T1000 (cell line): ENCODE results near the gene GRAP2.
"Not testable (repeated sequence)": the region's sequence is repeated elsewhere in the genome, so short reads cannot be mapped to it uniquely, and the experiment has no call there.

Experiments
- DNase-seq: peaks from one replicate; lab custom pipeline; 2025; ENCODE audit warnings: mixed read lengths; lab: John Stamatoyannopoulos, UW

The GRAP2 gene

DNA sequence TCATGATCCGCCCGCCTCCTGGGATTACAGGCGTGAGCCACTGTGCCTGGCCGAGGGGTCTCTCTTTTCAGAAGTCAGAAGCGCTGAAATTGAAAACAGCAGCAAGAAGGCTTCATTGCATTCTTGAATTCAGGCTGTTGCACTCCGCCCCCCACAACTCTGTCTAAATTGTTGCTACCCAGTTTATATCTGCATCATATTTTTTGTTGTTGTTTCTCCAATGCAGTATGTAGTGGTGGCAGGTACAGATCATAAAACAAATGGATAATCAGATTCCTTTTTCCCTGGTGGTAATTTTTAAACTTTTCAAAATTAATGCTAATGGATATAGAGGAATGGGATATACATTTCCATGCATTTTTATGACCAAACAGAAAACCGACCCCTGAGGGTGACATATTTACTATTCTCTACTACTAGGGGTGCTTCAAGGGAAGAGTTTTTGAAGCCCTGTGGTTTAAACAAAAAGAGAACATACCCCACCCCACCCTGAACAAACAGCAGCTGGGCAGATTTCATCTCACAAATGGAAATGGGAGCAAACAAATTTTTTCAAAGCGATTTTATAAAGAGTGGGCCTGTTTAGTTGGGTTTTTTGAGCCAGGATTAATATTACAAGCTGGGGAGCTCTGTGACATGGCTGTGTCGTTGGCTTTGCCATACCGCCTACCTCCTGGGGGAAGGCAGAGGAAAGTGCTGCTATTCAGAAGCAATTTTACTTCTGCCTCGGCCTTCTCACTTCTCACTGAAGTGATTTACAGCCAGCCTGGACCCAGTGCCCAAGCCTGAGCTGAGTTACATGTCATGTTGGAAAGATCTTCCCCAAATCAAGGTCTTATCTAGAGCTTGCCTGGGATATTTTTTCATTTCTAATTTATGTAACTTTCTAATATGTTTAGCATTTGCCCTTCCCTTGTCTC is 43.3 kb downstream of the GRAP2 start:
- DNase-seq, result no peak

DNA sequence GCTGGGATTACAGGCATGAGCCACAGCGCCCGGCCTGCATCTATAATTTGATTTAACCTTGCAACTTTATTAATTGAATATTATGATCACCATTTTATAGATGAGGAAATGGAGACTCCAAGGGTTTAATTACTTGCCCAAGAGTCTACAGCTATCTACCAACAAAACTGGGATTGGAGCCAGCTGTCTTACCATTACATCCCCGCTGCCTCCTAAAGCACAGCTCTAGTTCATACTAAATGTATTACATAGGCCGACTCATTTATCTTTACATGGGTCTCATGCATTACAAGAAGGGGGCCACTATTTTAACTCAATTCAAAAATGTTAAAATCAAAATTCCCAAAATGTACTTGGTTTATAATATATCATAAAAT is 45.2 kb downstream of the GRAP2 start:
- no peak for DNase-seq

DNA sequence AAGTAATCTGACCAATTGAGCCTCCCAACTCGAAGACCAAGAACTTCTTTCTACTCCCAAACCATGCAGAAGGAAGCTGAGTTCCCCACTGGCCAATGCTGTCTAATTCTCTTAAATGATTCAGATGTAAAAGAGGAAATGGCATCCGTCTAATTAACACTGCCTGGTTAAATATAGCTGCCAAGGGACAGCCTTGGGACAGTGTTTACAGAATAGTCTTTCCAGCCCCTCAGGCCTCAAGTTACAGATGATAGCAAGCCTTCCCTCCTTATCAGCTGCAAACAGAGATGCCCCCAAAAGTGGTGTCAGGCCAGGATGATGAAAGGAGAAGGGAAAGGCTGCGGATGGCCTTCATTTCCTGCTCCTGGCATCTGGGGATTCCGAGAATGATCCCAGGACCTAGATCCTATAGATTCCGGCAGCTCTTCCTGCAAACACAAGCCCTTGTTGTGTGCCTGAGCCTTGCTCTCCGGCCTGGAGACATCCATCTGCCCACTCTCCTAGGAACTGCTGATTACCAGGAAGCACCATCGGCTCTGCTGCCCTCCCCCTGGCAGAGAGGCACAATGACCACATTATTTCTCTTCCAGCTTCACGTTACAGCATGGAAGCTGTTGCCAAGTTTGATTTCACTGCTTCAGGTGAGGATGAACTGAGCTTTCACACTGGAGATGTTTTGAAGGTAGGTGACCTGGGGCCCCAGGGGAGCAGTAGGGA is 45.8 kb downstream of the GRAP2 start:
- no peak for DNase-seq

DNA sequence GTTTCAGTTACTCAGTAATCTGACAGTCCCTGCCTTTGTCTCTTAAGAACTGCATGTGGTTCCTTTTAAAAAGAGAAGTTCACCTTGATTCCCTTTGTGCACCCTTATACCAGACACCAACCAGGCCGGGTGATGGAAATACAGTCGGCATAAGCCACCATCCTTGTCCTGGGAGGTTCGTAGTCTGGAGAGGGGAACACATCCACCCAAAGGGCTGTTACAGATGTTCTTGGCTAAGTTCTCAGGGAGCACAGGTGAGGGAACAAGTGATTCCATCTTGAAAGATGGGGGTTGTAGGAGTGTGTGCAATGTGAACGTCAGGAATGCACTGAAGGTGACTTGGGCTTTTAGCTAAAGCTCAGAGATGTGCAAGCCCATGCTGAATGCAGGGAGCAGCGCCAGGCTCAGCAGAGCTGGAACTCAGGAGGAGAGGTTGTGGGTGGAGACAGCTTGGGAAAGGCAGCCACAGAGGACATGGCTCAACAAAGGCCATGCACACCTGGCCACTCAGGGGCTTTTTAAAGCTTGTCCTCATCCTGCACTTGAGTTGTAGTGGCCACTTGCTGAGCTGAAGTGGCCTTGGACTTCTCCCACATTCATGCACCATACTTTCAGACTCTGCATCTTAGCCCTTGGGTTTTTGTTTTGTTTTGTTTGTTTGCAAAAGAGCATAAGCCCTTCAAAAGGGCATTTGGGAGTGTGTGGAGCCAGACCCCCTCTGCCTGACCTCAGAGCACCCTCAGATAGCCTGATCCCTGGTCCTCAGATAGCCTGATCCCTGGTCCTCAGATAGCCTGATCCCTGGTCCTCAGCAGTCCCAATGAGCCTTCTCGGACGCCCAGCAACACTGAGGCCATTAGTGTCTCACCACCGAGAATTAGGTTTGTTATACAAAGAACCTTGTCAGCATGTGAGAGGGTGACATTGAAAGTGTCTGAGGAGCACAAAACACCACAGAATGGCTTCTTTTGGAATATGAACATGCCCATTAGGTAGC is 46.6 kb downstream of the GRAP2 start:
- no peak for DNase-seq

DNA sequence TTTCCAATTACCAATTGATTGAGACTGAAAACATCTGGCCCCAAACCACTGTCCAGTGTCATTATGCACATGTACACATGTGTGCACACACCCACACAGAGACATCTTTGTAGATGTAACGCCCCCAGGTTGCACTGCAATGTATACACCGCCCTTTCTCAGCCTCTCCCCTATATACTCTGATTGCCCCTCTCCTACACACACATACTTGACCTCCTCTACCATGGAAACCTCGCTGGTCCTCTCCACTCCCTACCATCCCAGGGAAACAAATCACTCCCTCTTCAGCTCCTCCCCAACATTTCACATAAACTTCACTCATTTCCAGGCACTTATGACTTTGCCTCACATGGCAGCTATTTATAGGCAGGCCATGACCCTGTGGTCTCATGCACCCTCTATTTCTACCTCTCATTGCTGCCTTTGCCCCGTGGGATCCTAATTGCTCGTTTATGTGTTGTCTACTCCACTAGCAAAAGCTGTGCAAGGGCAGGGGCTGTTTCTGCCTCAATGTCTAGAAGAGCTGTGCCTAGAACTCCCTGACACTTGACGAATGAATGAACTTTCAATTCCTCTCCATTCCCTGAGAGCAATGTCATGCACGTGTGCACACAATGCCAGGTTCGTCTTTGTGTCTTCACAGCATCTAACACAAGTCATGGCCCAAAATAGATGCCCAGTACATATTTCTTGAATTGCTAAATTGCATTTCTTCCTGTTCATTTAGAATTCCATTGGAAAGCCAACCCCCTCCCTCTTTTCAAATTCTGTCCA is 49.3 kb downstream of the GRAP2 start:
- DNase-seq, result no peak

DNA sequence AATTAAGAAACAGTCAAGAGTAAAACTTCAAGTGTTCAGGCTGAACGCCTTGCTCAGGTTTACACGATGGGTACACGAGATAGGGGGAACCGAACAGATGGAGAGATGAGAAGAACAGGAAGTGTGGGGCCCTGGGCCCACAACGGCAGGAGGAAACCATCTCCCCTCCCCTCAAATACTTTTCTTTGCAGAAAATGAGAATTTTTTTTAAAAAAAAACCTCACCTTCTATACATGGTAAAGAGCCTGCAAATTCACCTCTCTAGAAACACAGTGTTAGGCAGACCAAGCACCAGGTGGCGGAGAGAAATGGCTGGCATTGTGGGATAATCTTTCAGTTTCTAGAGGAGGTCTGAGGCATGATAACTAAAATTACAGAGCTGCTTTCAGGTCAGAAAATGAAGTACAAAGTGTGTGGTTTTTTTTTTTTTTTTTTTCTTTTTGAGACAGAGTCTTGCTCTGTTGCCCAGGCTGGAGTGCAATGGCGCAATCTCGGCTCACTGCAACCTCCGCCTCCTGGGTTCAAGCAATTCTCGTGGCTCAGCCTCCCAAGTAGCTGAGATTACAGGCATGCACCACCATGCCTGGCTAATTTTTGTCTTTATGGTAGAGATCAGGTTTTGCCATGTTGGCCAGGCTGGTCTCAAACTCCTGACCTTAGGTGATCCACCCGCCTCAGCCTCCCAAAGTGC is 50.9 kb downstream of the GRAP2 start:
- not testable (repeated sequence) for DNase-seq

DNA sequence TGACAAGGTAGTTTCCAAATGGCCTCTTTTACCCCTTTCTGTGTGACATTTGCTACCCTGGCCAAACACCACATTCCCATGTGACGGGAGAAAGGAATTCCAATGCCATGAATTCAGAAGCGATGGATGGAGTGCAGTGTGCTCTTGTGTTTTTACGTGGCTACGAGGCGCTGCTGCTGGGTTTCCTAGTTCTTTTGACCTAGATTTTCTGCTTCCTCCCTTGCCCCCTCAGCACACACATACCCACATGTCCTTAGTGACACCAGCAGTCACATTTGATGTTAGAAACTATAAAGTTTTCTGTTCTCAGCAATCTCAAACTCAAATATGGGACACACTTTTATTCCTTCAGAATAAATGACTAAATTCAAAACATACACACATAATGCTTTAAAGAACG is 51.5 kb downstream of the GRAP2 start:
- no peak for DNase-seq

DNA sequence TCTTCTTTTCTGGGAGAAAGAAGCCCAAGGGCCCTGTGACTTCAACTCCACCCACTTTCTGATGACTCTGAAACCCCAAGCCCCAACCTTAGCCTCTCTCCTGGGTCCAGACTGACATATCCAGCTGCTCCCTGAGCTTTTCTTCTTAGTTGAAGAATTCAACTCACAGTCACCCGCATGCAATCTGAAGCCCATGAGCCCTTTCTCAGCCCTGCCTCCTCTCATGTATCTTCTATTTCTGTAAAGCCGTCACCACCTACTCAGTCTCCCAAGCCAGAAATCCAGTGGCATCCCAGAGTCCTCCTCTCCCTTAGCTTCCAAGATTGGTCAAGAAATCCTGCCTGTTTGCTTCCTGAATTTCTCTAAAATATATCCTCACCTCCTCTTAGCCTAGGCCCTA is 52.2 kb downstream of the GRAP2 start:
- DNase-seq, result no peak

DNA sequence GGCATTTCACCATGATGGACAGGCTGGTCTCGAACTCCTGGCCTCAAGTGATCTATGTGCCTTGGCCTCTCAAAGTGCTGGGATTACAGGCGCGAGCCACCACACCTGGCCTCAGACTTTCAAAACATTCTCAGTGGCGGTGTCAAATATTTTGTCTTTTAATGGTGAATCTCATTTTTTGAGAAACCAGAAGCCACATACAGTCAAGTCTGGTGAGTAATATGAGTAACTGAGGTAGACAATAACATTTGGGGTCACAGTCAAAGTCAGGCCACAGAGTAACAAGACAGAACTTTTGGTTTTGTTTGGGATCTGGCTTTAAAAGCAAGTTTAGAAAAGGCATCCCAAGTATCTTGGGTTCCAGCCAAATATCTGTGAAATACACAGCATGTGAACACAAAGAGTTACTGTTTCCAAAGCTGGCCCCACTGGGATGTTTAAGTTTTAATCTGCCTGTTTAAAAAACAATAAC is 53.7 kb downstream of the GRAP2 start:
- DNase-seq, result no peak

DNA sequence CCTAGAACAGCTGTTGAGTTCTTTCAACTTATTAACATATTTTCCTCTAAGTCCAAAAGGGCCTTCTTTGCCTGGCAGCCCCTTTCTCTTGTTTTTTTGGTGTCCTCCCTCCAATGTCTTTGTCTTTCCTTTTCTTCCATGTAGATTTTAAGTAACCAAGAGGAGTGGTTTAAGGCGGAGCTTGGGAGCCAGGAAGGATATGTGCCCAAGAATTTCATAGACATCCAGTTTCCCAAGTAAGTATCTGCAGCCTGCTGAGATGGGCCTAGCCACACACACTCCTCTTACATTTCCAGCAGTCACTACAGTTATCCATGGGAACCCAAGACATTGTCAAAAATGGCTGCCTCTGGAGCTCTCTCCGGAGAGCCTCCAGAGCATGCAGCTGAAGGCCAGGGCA is 54.8 kb downstream of the GRAP2 start:
- DNase-seq, result no peak

DNA sequence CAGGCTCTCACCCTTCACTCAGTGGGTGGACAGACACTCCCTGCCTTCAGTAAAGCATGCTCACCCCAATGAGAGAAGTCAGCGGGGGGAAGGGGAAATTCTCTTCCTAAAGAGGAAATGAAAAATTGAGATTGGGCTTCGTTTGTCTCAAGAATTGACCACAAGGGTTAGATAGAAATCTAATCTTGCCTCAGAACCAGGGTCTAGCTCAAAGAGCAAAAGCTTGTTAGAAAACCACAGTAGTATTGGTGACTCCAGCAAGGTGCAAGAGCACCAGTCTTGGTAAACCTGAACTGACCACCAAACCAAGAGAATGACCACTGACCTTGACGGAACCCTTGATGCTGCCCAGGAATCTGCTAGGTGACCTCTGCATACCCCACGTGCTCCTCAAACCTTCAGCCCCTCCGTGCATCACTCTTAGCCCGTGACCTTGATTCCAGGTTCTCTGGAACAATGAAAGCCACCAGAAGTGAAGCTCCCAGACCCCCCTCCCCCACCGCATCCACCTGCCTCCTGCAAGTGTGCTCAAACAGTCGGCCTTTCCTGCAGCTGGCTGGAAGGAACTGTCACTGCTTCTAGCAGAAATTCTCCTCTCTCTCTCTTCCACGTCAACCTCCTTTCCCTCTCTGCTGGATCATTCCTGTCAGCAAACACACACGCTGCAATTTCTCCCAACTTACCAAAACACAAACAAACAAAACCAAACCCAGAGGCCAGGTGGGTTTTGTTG is 56.2 kb downstream of the GRAP2 start:
- no peak for DNase-seq

DNA sequence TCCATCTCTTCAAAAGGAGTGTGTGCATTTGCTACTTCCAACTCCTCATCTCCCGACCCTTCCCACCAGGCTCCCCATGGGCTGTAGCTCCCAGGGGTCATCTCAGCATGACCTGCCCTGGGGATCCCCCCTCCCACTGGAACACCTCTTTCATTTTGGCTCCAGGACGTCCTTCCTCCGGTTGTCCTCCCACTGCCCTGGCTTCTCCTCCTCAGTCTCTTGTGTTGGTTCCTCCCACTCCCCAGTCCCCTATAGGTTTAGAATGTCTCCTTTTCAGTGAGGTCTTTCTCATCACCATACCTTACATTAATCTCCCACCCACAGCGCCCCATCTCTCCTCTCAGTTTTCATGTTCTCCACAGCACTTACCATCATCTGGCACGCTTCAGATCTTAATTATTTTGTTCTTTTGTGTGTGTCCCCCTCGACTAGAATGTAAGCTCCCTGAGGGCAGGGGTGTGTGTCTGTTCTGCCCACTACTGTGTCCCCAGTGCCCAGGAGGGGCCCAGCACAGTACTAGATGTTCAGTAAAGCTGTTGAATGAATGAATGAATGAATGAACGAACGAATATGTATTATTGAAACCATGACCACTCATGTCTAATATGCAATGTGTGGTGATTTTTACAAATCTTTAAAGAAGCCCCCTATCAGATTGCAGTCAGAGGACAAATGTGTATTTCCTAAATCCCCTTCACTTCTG is 57.3 kb downstream of the GRAP2 start:
- DNase-seq, result no peak

DNA sequence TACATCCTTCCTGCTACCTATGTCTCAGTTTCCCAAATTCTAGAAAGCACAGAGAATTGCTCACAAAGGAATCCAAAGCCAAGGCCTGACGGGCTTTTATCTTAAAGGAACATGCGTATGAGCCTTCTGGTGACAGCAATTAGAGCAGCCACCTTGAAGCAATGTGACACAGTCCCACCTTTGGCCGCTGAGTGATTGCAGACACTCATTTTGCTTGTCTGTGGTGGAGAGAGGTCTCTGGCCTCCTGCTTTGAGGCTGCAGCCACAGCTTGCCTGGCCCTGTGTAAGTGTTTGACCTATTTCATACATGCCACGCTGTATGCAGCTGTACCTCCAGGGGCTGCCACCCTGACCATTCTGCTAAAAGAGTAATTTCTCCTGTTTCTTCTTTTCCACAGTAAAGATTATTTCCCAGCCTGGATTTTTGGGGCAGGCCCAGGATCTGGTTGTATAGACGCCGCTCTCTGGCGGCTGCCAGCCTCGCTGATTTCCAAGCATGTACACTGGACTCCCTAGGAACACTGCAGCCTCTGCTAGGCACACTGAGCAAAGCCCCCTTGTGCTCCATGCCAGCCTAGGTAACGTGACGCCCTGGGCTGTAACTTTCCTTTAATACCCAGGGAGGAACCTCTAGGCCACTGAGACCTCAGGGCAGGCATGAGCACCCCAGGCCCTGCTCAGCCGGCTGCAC is 58.2 kb downstream of the GRAP2 start:
- no peak for DNase-seq

DNA sequence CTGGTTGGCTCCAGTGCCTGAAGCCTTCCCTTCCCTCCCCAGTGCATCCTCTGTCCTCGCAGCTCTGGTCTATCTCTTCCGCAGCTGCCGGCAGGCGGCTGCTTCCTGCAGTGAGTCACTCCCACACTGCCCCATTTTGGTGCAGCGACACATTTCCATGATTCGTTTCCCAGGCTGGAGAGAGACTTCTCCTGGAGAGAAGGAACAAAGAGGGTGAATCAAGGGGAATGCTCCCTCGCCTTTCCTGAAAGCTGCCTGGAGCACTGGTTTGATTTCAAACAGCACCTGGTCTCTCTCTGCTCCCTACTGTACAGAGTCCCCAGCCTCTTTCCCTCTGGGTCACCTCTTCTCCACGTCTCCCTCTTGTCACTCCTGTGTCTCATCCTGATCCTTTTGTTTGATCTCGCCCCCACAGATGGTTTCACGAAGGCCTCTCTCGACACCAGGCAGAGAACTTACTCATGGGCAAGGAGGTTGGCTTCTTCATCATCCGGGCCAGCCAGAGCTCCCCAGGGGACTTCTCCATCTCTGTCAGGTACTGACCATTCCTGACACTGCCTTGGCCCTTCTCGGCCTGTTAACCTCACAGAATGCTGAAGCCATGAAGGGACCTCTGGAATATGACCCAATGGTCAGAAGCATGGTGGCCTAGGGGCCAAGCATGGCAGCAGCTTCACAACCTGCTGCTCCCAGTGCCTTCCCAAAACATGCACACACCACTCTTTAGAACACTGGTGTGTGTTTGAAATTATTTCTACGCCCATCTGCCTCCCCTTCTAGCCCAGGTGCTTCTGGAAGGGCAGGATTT is 59.0 kb downstream of the GRAP2 start, which contains the start of gene TMA7B:
TMA7B (plus strand) TSS at position 758 of the 808 bp plus-strand sequence. CDS start 3,978 bp downstream, outside the sequence.
- DNase-seq, result no peak

DNA sequence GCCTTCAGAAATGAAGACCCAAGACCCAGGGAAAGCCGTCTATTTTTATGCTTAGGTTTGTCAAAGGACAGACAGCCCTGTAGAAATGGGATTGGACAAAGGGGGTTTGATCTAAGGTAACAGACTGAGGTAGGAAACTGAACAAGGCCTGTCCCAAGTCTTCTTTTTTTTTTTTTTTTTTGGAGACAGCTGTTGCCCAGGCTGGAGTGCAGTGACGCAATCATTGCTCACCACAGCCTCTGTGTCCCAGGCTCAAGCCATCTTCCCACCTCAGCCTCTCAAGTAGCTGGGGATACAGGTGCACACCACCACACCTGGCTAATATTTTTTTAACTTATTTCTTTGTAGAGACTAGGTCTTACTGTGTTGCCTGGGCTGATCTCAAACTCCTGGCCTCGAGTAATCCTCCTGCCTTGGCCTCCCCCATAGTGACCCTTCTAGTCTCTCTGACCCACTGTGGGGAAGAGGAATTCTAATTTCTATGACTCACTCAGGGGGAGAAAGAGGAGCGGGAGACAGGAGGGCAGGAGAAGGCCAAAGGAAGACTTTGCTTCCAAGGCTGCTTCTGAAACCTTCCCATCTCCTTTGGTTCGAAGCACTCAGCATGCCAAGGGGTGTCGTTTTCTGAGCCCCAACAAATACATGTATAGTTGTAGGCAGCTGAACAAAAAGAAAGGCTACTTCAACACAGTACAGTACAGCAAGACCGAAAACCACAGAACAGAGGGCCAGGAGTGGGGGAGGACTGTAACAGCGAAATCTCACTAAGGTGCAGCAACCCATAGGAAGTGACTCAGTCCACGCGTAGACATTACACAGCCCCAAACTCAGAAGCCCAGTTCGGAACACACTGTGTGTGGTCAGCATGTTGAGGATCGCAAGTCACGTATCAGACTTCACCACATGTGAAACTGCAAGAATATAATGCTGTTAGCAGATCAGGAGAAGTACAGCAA is 60.2 kb downstream of the GRAP2 start:
- DNase-seq, result no peak

DNA sequence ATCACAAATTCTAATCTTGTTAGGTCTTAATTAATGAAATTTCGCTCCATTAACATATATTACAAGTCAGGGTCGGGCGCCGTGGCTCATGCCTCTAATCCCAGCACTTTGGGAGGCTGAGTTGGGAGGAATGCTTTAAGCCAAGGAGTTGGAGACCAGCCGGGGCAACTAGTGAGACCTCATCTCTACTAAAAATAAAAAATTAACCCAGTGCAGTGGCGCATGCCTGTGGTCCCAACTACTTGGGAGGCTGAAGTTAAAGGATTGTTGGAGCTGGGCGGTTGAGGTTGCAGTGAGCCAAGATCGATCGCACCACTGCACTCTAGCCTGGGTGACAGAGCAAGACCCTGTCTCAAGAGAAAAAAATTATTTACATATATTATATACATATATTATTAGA is 61.2 kb downstream of the GRAP2 start:
- no peak for DNase-seq
